K562 (cell line): Measurements from ENCODE around the gene MAPK1IP1L. TPM values are rescaled to one million over a fixed set of nuclear protein-coding genes. Genes with fewer than 3 reads are reported as not detected.

Experiments
- ATAC-seq: fragments of 200-7000 bp; cut with Tn5 transposase; 3 replicates; pipeline ENCODE4 v1.9.1; 2020; ENCODE audit warnings: moderate library complexity
- BruUV-seq: library from RNA; stranded (reverse); fragments of 400-500 nt; replicated peaks from 2 replicates; lab custom pipeline; 2021; lab: Mats Ljungman, UMichigan
- CTCF ChIA-PET: fragments of 300-600 bp; formaldehyde crosslinking; extraction: SDS; loops from one replicate; lab custom pipeline; 2021; ENCODE audit warnings: low intra/inter-chr PET ratio; lab: Yijun Ruan, JAX
- POLR2A ChIA-PET: fragments of 300-600, 350-650 bp; sonication (Branson Sonifier 250); formaldehyde crosslinking; extraction: SDS; loops from one replicate; lab custom pipeline; 2021; ENCODE audit warnings: antibody characterized with exemption, inconsistent platforms; lab: Yijun Ruan, JAX
- DNase-seq, 4 experiments: peaks; one replicate each; pipeline versions ENCODE4 v3.0.0 to v3.0.0-alpha.2; 2011 to 2018; ENCODE audit warnings: low spot score in 3 of 4, mixed read lengths in 3 of 4; ENCODE audit errors: extremely low read depth in 1 of 4
- FAIRE-seq: peaks from 2 replicates; lab custom pipeline; 2011; peaks lifted over from hg19 to GRCh38; lab: Jason Lieb, UNC
- H2AFZ ChIP-seq: 2 replicates; pipeline ENCODE4 v1.6.0; 2011; ENCODE audit warnings: low read depth, low read length, control low read depth, inconsistent platforms
- H3K27ac ChIP-seq: fragments of 200-600 bp; 3 replicates; pipeline ENCODE4 v1.8.0; 2011; ENCODE audit warnings: low read depth, mild to moderate bottlenecking, control low read depth, inconsistent platforms, low read length, moderate library complexity, mixed read lengths; ENCODE audit errors: extremely low read depth
- H3K27me3 ChIP-seq, 2 experiments: fragments of 300-600 bp in 1 of 2; 2 replicates in 1 of 2; 3 replicates in 1 of 2; pipeline versions ENCODE4 v1.6.0 to v1.8.0; 2011; ENCODE audit warnings: inconsistent platforms in 2 of 2, low read length in 2 of 2, mild to moderate bottlenecking in 1 of 2, mixed read lengths in 1 of 2, moderate library complexity in 1 of 2; ENCODE audit not compliant: control insufficient read depth in 2 of 2, insufficient read depth in 2 of 2
- H3K36me3 ChIP-seq: fragments of 300-600 bp; 3 replicates; pipeline ENCODE4 v1.8.0; 2011; ENCODE audit warnings: mild to moderate bottlenecking, low read length, inconsistent platforms; ENCODE audit not compliant: control insufficient read depth, insufficient read depth
- H3K4me1 ChIP-seq, 2 experiments: fragments of 200-600 bp in 1 of 2; replicated peaks in 1 of 2; 2 replicates in 1 of 2; 3 replicates in 1 of 2; pipeline versions ENCODE4 v1.5.1 to v1.8.0; 2011; ENCODE audit warnings: inconsistent platforms in 2 of 2, low read length in 2 of 2, mild to moderate bottlenecking in 1 of 2, mixed read lengths in 1 of 2, moderate library complexity in 1 of 2; ENCODE audit not compliant: control insufficient read depth in 2 of 2, insufficient read depth in 2 of 2
- H3K4me2 ChIP-seq: 2 replicates; pipeline ENCODE4 v1.6.1; 2011; ENCODE audit warnings: low read length, control low read depth, inconsistent platforms, mixed read lengths; ENCODE audit not compliant: insufficient read depth
- H3K4me3 ChIP-seq: fragments of 200-600 bp; sonication (generic), shearing (Covaris generic); 2 replicates; pipeline ENCODE4 v1.5.1; 2016; ENCODE audit warnings: control low read depth, inconsistent platforms
- H3K79me2 ChIP-seq: fragments of 200-600 bp; 3 replicates; pipeline ENCODE4 v1.8.0; 2011; ENCODE audit warnings: low read length, inconsistent platforms; ENCODE audit not compliant: control insufficient read depth, insufficient read depth
- H3K9ac ChIP-seq, 2 experiments: 2 replicates each; pipeline versions ENCODE4 v1.6.0 to v1.6.1; 2011; ENCODE audit warnings: low read depth in 2 of 2, low read length in 2 of 2, control low read depth in 1 of 2, inconsistent platforms in 1 of 2, mild to moderate bottlenecking in 1 of 2, mixed read lengths in 1 of 2; ENCODE audit not compliant: insufficient read depth in 1 of 2
- H3K9me1 ChIP-seq: one replicate; pipeline ENCODE4 v1.6.0; 2011; ENCODE audit warnings: inconsistent platforms, mild to moderate bottlenecking, low read length, moderate library complexity; ENCODE audit not compliant: control insufficient read depth, insufficient read depth
- H3K9me3 ChIP-seq: replicated peaks from 2 replicates; pipeline ENCODE4 v1.5.1; 2011; ENCODE audit warnings: low read depth, low read length, inconsistent platforms; ENCODE audit not compliant: control insufficient read depth, insufficient read depth
- H4K20me1 ChIP-seq: replicated peaks from 2 replicates; pipeline ENCODE4 v1.6.1; 2011; ENCODE audit warnings: low read length, inconsistent platforms, mixed read lengths; ENCODE audit not compliant: control insufficient read depth, insufficient read depth
- BHLHE40 ChIP-seq: IDR thresholded peaks from 2 replicates; pipeline ENCODE4 v1.6.1; 2011; ENCODE audit warnings: low read length, improper control_type of control experiment
- CEBPB ChIP-seq: fragments of 450-650 bp; IDR thresholded peaks from 2 replicates; pipeline ENCODE4 v1.6.1; 2016; ENCODE audit warnings: missing genetic modification characterization, missing compliant biosample characterization
- CREM ChIP-seq: IDR thresholded peaks from 2 replicates; pipeline ENCODE4 v1.6.1; 2014; ENCODE audit warnings: antibody characterized with exemption, low read depth
- MCM7 ChIP-seq, 2 experiments: fragments of 450-650 bp; IDR thresholded peaks; 2 replicates each; pipeline ENCODE4 v1.6.1; 2016 to 2018
- MEF2D ChIP-seq: conservative IDR thresholded peaks from 2 replicates; pipeline ENCODE4 v1.6.1; 2016; ENCODE audit warnings: low read depth, missing genetic modification characterization, missing compliant biosample characterization
- NFIC ChIP-seq: fragments of 450-650 bp; IDR thresholded peaks from 2 replicates; pipeline ENCODE4 v1.6.1; 2017; ENCODE audit warnings: mild to moderate bottlenecking, inconsistent platforms
- SIRT6 ChIP-seq: IDR thresholded peaks from one replicate; pipeline ENCODE4 v1.6.1; 2012; ENCODE audit warnings: low read depth, mild to moderate bottlenecking, control low read depth, inconsistent platforms, low read length, moderate library complexity
- ZFP36 ChIP-seq: fragments of 150-350 bp; IDR thresholded peaks from 2 replicates; pipeline ENCODE4 v1.6.1; 2018; ENCODE audit warnings: low read length, low read depth; ENCODE audit not compliant: partially characterized antibody
- WGBS: fragments of 100-300 bp; shearing (Covaris generic); methylation state at CpG from one replicate; pipeline ENCODE4 v1.1.6; 2016; ENCODE audit warnings: low coverage, mixed read lengths; ENCODE audit not compliant: insufficient coverage; ENCODE audit errors: missing lambda C conversion rate; 5-methylcytosine and 5-hydroxymethylcytosine counted together
- in situ Hi-C: fragments of 300-500 bp; cut with MboI; formaldehyde crosslinking; loops from 4 replicates; pipeline ENCODE4 v1.15.0; 2018; ENCODE audit warnings: inconsistent platforms, mixed read lengths
- intact Hi-C: fragments of 100-400 bp; cut with micrococcal nuclease; formaldehyde crosslinking; loops from 2 replicates; pipeline ENCODE4 v1.14.2; 2022
- polyA plus RNA-seq, 8 experiments: library from polyadenylated mRNA; depleted of rRNA in 4 of 8; stranded (reverse) in 5 of 8; unstranded in 3 of 8; fragments of >200 nt; fragmentation: Nextera tagmentation in 2 of 8; fragmentation: Illumina TruSeq in 1 of 8; extraction: Ambion mirVana in 2 of 8; extraction: Trizol in 1 of 8; gene quantifications; 2 replicates each; pipeline versions ENCODE4 v1.2.1 to v1.2.3, GENCODE V29; 2011 to 2014; ENCODE audit warnings: inconsistent platforms in 1 of 8, missing spikeins in 1 of 8
- total RNA-seq, 7 experiments: library from RNA; depleted of rRNA in 6 of 7; stranded (reverse); fragments of >200 nt in 6 of 7; fragmentation: Illumina TruSeq in 2 of 7; extraction: Trizol in 2 of 7; gene quantifications; 2 replicates each; pipeline versions ENCODE4 v1.2.1 to v1.2.3, GENCODE V29; 2011 to 2021; ENCODE audit warnings: low replicate concordance in 1 of 7
- TF ChIP-seq, protein P1 (sequence below), 3 experiments: fragments of 200-800 bp in 1 of 3; fragments of 250-450 bp in 1 of 3; fragments of 450-650 bp in 1 of 3; sonication (Bioruptor Pico) in 1 of 3; sonication (Bioruptor generic) in 1 of 3; formaldehyde crosslinking in 1 of 3; IDR thresholded peaks; 2 replicates each; pipeline versions ENCODE4 v1.6.1 to v1.8.0; 2016 to 2022; ENCODE audit warnings: mild to moderate bottlenecking in 2 of 3, missing genetic modification characterization in 2 of 3, missing compliant biosample characterization in 1 of 3, moderate library complexity in 1 of 3

MAPK1IP1L gene
- total and polyA plus RNA-seq, 9 of the 15 experiments (the other 6 are each of a cell fraction or from before 2014, with no cell fraction given) = 32.7 to 99.4 (median 49.8) TPM

DNA sequence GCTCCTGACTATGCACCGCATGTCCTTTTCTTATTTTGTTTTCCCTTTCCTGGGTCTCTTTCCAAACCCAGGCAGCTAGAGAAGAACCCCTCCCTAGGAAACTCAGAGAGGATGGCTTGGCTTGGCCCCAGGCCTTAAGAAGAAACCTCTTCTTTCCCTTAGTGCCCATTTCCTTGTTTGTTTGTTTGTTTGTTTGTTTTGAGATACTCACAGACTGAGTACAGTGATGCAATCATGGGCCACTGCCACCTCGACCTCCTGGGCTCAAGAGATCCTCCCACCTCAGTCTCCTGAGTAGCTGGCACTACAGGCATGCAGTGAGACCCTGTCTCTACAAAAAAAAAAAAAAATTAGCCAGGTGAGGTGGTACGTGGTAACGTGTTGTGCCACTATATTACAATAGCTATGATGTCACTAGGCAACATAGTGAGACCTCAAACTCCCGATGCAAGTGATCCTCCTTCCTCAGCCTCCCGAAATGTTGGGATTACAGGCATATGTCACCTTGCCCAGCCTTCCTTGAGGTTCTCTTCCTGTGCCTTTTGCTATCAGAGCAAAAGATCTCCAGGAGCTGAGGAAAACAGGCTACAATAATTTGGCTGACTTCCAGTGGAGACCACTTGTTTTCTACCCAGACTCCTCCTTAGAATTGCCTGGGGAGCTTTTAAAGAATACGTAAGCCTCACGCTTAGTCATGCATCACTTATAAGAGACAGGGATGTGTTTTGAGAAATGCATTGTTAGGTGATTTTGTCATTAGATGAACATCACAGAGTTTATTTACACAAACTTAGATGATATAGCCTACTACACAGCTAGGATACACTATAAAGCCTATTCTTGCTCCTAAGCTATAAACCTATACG is 43.1 kb downstream of the MAPK1IP1L start:
- Histone ChIP-seq H3K4me1 (peaks cover 0 to 9% of the 10 kb centered on the region in 2 experiments; a peak in 2 of 5 replicates), H3K9me1 (no peaks in the 10 kb centered on the region), H3K27ac (no peak overlapping the region), H3K27me3 (no peaks in the 10 kb centered on the region), H3K4me3 (no peak overlapping the region), H2AFZ (no peak overlapping the region), H3K4me2 (no peak overlapping the region), H3K9me3 (no peaks in the 10 kb centered on the region), H3K9ac (no peak overlapping the region), H4K20me1 (no peaks in the 10 kb centered on the region), H3K79me2 (no peaks in the 10 kb centered on the region), H3K36me3 (no peaks in the 10 kb centered on the region)
- no peak for FAIRE-seq
- CTCF ChIA-PET = no interaction called here
- DNase-seq = no peak
- TF ChIP-seq NFIC = 0 out of 2 replicates have a peak, but pooled peaks have one; percentile 22
- no peak for TF ChIP-seq SIRT6
- TF ChIP-seq, protein P1, sequence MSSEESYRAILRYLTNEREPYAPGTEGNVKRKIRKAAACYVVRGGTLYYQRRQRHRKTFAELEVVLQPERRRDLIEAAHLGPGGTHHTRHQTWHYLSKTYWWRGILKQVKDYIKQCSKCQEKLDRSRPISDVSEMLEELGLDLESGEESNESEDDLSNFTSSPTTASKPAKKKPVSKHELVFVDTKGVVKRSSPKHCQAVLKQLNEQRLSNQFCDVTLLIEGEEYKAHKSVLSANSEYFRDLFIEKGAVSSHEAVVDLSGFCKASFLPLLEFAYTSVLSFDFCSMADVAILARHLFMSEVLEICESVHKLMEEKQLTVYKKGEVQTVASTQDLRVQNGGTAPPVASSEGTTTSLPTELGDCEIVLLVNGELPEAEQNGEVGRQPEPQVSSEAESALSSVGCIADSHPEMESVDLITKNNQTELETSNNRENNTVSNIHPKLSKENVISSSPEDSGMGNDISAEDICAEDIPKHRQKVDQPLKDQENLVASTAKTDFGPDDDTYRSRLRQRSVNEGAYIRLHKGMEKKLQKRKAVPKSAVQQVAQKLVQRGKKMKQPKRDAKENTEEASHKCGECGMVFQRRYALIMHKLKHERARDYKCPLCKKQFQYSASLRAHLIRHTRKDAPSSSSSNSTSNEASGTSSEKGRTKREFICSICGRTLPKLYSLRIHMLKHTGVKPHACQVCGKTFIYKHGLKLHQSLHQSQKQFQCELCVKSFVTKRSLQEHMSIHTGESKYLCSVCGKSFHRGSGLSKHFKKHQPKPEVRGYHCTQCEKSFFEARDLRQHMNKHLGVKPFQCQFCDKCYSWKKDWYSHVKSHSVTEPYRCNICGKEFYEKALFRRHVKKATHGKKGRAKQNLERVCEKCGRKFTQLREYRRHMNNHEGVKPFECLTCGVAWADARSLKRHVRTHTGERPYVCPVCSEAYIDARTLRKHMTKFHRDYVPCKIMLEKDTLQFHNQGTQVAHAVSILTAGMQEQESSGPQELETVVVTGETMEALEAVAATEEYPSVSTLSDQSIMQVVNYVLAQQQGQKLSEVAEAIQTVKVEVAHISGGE (CRISPR knock-in tag; IDR thresholded peaks at IDR 0.05) = no peak
- no peak for TF ChIP-seq ZFP36
- TF ChIP-seq CREM = no peak
- TF ChIP-seq MCM7 (IDR thresholded peaks at IDR 0.05) = no peak
- TF ChIP-seq CEBPB (tag) = 0 out of 2 replicates have a peak, but pooled peaks have one; percentile 6
- TF ChIP-seq BHLHE40 = no peak
- TF ChIP-seq MEF2D (tag) = no peak
- WGBS = 58% methylated on average over 7 of the region's 9 CpGs
- in situ Hi-C loops (no loop called here), intact Hi-C loops (no loop called here)
- BruUV-seq = no TSS peak
- POLR2A ChIA-PET = interaction anchor here (0.6 to 0.7 kb wide), 2 partner anchors 264 to 537 kb away, joined by 3 read pairs; no protein-coding TSS in a partner anchor
- ATAC-seq = no peak
